GM21786 (cell line): ENCODE measurements around the gene SLC5A10.

ENCODE experiments used
- ATAC-seq: cut with Tn5 transposase; IDR thresholded peaks from one replicate; pipeline ENCODE4 v1.9.1; 2021; ENCODE audit not compliant: unreplicated experiment

The SLC5A10 gene

DNA sequence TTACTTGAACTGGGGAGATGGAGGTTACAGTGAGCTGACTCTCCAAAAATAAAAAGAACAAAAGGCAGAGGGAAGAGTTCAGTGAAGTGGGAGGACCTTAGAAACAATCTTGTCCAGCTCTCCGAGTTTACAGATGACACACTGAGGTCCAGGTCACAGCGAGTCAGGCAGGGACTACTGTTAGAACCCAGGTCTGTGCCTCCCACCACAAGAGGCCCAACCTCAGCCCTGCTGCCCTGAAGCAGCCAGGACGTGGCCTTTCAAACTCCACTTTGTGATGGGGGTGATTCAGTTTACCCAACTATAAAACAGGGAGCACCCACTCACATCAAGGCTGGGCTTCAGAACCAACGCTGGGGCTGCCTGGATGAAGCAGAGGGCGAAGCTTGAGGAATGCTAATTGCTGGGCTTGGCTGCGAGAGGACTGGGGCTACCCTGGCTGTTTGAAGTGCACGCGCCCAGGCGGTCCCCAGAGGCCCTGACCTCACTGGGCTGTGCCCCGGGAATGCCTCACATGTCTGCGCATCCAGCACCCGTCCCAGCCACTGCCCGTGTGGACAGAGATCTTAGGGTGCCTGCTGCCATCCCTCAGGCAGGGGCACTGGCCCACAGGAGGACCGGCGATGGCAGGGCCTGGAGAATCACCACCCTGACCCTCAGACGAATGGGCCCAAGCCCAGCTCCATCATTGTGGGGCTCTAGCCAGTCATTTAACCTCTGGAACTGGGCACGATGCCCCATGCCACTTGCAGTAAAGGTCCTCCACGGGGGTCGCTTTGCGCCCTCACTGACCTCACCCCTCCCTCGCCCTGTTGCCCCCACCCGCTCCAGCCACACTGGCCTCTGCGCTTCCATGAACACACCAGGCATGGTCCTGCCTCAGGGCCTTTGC, 11.4 kb downstream of the SLC5A10 start:
- ATAC-seq = no peak

DNA sequence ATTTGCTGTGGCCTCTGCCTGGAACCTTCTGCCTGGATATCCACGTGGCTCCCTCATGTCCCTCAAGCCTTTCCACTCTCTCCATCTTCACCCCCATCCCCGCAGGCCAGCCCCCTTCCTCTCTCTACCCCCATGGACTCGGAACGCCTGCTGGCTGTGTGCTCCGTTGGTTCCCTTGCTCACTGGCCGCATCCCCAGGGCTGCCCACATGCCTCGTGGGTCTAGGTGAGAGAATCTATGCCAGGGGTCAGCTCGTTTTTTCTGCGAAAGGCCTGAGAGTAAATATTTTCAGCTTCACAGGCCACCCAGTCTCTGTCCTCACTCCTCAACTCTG, 12.0 kb downstream of the SLC5A10 start:
- no peak for ATAC-seq

GRCh38 chr17:18964550-18964949, 12.6 kb downstream of the SLC5A10 start:
- ATAC-seq = no peak

DNA sequence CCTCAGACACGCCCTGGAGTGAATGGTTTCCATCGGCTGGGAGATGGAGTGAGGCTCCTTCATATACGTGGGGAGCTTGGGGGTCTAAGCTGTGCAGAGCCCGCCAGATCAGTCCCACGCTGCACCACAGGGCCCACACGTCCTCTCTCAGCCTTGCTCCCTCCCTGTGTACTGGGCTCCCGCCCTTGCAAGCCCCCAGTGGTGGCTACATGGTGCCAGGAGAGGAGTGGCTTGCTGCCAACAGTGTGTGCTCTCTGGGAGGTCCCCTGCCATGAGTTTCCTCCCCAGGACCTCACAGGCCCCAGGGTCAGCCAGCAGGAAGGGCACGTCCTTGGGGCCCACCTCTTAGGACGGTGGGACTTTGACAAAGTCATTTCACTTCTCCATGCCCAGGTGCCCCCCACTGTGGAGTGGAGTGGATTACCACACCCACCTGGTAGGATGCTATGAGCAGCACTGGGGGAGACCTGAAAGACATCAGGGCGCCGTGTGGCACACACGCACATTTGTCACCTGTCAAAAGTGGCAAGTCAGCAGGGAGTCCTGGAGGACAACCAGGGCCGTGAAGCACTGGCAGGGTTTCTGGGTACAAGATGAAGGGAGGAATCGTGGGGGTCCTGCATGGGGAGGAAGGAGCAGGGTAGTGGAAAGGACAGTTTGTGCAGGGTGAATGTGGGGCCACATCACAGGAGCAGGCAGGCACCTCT, 13.7 kb downstream of the SLC5A10 start:
- ATAC-seq = no peak

DNA sequence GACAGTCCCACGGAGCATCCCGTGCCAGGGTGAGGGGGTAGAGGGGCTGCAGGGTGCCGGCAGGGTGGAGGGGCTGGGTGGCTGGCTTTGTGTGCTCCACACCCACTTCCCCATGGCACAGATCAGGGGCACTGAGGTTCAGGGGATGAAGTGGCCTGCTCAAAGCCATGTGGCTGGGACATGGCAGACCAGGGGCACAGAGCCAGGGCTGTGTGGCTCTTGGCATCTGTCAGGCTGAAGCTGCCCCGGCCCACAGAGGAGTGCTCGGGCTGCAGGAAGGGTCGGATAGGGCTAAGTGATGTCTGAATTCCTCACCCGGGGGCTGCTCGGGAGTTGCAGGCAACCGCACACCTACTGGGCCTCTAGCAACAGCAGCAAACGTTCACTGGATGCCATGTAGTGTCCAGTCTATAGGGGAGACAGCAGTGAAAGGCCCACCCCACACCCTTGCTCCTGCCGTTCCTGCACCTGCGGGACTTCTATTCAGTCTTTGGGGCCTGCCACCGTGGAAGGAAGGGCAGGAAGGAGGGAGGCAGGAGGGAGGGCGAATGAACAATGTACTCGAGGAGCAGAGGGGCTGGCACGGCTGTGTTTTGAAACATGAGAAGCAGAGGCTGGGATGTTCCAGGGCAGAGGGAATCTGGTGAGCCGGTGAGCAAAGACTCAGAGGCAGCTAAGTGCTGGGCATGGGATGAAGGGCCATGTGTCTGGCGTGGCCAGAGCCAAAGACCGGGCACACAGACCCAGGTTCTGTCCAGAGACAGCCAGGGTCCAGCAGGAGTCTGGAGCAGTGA, 15.1 kb downstream of the SLC5A10 start:
- ATAC-seq = no peak

DNA sequence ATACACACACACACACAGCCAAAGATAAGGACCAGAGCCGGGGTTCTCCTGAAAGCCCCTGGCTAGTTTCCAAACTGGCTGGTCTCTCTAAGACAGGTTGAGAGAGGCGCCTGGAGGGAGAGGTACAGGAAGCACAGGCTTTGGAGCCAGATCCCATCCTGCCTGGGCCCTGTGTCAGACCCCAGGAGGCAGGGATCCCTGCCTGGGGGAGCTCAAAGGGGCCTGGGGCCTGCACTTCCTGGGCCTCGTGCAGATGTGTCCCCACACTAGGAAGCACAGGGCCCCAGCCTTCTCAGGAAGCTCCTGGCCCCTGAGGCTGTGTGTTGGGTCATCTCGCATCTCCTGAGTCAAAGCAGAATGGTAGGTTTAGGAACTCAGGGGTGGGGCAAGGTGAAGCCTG, 16.0 kb downstream of the SLC5A10 start:
- no peak for ATAC-seq

GRCh38 chr17:18968345-18968744, 16.4 kb downstream of the SLC5A10 start:
- ATAC-seq = no peak

DNA sequence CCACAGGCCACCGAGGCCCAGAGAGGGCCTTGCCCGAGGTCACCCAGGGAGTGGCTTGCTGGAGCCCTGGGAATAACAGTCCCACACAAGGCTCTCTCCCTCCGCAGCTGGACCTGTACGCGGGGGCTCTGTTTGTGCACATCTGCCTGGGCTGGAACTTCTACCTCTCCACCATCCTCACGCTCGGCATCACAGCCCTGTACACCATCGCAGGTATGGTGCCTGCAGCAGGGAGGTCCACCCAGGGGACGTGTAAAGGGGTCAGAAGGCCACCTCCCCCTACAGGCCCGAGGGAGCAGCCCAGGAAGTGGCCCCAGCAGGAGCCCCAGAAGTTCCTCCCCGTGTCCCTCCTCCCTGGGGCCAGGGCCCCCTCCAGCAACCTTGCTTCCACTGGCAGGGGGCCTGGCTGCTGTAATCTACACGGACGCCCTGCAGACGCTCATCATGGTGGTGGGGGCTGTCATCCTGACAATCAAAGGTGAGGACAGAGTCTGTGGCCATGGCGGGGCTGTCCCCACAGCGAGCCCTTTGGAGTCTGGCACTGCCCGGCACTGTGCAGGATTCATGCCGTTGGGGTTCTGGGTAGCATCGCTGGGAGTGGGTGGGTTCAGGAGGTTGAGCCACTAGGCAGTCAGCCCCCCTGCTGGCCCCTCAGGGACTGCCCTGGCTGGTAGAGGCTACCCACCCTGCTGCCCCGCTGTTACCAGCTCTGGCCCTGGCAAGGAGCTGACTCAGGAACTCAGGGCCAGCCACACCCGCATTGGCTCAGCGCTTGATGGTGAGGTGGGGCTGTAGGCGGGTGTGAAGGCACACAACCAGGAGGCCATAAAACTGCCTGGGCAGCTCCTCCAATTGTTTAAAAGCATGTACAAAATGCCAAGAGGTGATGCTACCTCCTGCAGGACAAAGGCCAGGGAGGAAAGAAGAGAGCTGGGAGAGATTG, 17.3 kb downstream of the SLC5A10 start:
- no peak for ATAC-seq

- no peak for ATAC-seq
Measured at GRCh38 chr17:18970582-18971480, 18.9 kb downstream of the SLC5A10 start.

DNA sequence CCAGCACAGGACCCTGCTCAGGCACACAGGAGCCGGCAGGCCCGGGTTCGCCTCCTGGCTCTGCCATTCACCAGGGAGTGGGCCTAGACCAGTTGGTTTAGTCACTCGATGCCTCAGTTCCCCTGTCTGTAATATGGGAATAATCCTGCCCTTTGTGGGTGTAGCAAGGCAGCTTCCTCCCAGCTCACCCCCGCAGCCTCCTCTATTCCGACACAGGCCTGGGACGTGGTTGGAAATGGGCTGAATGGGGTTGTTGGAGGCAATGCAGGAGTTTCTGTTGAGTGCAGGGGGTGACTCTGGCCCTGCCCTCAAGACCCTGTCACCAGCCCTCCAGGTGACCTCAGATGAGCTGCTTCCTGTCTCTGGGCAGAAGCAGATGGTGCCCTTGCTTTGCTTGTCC, 19.8 kb downstream of the SLC5A10 start:
- no peak for ATAC-seq

DNA sequence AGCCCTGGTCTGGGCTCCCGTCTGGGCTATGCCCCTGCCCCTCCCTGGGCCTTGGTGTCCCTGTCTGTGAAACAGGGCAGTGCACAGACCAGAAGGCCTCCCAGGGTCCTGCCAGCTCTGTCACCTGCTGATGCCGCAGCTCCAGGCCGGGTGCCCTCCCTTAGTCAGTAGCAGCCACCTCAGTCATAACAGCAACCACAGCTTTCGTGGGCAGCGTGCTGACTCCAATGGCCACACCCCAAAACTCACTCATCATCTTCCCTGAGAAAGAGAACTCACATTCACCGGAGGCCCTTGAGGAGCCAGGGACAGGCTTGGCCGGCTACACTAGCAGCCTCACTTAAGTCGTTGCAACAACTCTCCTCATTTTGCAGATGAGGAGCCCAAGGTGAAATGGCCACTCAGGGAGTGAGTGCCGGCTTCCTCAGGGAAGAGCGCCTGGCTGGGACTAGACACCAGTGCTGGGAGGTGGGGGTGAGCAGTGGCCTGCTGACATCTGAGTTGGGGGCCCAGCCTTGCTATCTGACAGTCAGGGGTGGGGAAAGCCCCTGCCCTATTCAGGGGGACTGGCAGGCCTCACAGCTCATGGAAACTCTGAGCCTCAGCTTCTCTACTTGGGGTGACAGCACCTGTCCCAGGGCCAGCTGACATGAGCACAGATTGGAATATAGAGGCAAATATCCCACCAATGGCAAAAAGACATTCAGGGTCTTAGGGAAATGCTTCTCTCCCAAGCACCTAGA, 22.6 kb downstream of the SLC5A10 start:
- no peak for ATAC-seq

- ATAC-seq = no peak
Measured at GRCh38 chr17:18975597-18975996, 23.6 kb downstream of the SLC5A10 start.

DNA sequence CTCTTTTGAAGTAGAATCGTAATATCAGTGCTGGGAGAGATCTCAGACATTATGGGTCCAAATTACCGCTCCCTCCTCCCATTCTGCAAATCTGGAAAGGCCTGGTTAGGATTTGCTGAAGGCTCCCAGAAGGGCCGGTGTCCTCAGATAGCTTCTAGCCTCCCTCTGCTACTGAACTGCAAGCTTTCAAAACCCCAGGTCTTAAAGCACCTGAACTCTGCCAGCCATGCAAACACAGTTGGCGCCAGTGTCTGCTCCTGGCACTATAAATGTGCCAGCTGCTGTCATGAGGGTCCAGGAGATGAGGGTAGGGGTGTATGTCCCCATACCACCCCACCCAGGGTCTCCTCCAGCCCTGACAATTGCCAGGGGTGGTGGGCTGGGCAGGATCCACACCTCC, 24.2 kb downstream of the SLC5A10 start:
- no peak for ATAC-seq

- no peak for ATAC-seq
Measured at GRCh38 chr17:18977021-18977420, 25.1 kb downstream of the SLC5A10 start.

DNA sequence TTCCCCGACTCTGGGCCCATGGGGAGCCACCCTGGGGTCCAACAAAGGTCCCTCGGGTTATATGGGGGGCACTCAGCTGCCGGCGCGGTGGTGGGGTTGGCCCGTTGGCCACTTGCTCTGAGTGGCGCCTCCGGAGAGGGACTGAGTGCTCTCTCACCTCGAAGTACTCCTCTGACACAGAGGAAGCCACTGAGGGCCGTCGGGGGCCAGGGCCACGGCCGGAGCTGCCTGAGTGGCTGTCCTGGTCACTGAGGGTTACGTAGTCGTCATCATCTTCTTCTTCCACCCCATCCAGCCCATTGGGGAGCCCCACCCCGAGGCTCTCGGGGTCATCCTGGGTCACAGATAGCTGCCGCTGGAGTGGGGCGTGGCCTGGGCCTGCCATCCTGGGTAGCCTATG, 25.7 kb downstream of the SLC5A10 start:
- ATAC-seq = no peak

GRCh38 chr17:18978050-18978449, 26.1 kb downstream of the SLC5A10 start:
- ATAC-seq = no peak

DNA sequence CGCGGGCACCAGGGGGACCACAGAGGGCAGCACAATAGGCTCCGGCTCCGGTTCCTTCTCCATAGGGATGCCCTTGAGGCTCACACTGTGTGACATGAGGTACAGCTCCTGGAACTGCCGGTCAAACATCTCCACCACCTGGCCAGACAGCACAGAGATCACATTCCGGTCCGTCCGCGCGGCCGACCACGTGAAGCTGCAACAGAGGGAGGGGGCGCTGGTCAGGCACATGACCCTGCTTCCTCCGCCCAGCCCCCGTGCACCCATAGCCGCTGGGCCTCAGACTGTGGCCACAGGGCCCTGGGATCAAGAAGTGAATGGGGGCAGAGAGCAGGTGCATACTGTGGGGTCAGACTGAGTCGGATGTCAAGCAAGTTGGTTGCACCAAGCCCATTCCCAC, 26.7 kb downstream of the SLC5A10 start:
- no peak for ATAC-seq

DNA sequence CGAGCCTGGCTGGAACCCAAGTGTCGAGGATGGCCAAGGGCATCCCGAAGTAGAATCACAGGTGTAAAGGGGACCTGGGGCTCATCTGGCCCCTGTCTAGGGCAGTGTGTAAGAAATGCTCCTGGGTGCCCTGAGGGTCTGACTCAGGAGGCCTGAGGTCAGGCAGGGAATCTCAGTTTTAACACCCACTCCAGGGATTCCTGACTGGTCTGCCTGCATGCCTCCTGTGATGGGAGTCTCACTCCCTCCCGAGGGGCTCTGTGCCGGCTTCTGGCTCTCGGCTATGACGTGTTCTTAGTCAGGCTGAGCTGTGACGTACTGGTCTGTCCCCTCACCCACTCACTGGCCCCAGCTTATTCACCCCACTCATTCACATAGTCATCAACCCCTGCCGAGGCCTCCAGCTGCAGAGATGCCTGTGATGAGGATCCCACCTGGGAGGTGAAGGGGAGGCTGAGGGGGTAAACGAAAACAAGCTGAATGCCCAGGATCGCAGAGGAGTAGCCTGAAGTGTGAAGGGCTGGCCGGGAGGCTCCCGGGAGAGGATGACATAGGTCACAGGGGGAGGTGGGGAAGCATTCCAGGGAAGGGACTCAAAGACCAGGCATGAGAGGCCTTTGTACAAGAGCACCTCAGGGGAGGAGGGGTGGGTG, 28.8 kb downstream of the SLC5A10 start:
- no peak for ATAC-seq

GRCh38 chr17:18981335-18981641, 29.3 kb downstream of the SLC5A10 start:
- no peak for ATAC-seq
